Left forelimb (tissue), 1 donor: ENCODE measurements around the gene CETP.
"Not testable (repeated sequence)": the region's sequence is repeated elsewhere in the genome, so short reads cannot be mapped to it uniquely, and the experiment has no call there.

Source experiments
- DNase-seq: peaks from one replicate; pipeline ENCODE4 v3.0.0-alpha.2; 2018; ENCODE audit warnings: low spot score

The CETP gene

DNA sequence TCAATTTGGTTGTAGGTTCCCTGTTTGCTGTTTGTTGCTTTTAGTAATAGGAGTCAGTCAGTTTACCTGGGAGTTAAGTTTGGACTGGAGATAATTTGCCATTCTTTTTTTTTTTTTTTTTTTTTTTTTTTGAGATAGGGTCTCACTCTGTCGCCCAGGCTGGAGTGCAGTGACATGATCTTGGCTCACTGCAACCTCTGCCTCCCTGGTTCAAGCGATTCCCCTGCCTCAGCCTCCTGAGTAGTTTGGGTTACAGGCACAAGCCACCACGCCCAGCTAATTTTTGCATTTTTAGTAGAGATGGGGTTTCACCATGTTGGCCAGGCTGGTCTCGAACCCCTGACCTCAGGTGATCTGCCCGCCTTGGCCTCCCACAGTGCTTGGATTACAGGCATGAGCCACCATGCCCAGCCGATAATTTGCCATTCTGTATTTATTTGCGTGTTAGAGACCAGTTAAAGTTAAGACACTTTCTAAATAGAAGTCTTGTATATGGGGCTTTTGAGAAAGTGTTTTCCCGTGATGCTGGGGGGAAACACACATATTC lies 27.1 kb upstream of the CETP start:
- not testable (repeated sequence) for DNase-seq

DNA sequence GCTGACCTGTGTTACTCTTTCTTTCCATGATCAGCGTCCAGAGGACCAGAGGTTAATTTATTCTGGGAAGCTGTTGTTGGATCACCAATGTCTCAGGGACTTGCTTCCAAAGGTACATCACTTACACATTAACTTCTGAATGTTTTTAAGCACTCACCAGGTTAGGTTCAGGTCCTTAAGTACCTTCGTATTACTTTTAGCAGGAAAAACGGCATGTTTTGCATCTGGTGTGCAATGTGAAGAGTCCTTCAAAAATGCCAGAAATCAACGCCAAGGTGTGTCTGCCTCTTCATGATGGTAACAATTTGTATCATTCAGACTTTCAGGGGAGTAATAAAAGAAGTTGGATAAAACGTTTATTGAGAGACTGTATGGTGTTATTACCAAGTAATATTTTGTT lies 26.5 kb upstream of the CETP start:
- DNase-seq = no peak

DNA sequence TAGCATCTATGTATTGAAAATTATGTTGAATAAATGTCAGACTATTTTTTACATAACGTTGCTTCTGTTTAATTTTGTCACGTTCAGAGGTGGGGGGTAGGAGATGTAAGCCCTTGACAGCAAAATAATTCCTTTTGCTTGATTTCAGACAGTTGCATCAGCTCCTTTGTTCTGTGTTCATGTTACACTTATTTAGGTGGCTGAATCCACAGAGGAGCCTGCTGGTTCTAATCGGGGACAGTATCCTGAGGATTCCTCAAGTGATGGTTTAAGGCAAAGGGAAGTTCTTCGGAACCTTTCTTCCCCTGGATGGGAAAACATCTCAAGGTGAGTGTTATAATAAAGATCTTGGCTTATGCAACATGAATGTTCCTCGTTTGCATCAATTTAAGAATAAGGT lies 25.3 kb upstream of the CETP start:
- DNase-seq = no peak

DNA sequence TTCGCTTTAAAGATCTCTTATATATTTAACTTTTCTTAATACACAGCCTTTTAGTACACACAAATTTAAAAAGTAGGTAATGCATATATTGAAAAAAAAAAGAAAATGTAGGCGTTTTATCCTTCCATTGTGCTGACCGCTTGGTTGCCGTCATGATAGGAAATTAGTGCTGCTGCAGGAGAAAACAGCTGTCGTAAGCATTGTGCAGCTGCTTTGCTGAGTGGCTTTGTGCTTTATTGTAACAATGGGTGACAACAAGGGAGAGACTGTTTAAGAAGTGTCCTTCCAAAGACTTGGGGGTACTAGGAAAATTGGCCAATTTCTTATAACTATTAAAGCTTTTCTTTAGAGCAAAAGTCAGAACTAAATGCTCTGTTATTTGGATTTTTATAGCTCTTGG lies 24.8 kb upstream of the CETP start:
- DNase-seq = no peak

DNA sequence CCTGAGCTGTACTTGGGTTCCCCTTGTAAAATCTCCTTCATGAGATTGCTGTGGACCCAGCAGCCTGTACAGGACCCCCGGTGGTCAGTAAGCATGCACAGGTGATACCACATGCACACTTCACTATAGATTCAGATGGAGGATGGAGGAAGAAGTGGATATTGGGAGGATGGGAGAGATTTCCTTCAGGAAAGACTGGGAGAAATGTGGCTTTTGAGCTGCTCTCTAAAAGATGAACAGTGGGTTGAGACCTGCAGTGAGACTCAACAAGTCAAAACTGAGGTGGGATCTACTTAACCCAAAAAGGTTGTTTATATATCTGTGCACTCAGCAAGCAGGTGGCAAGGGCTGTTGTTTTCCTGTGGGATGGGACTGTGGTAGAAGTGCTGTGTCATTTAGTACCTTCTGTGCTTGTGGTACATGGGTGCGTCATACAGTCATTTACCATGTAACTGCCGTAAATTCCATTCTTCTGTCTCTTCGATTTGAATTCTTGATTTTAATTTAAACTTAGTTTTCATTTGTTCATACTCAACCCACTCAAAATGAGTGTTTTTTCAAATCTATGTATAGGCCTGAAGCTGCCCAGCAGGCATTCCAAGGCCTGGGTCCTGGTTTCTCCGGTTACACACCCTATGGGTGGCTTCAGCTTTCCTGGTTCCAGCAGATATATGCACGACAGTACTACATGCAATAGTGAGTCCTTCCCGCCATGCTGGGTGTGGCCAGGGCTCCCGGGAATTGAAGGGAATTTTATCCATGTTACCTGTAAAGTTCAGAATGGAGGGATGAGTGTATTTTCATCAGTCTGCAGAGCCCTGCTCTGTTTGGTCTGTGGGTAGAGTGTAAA lies 22.9 kb upstream of the CETP start:
- no peak for DNase-seq

DNA sequence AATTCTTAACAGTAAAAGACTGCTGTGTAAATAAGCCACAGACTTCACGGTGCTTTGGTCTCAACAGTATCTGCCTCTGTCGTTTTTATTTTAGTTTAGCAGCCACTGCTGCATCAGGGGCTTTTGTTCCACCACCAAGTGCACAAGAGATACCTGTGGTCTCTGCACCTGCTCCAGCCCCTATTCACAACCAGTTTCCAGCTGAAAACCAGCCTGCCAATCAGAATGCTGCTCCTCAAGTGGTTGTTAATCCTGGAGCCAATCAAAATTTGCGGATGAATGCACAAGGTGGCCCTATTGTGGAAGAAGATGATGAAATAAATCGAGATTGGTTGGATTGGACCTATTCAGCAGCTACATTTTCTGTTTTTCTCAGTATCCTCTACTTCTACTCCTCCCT lies 21.9 kb upstream of the CETP start:
- DNase-seq = no peak

DNA sequence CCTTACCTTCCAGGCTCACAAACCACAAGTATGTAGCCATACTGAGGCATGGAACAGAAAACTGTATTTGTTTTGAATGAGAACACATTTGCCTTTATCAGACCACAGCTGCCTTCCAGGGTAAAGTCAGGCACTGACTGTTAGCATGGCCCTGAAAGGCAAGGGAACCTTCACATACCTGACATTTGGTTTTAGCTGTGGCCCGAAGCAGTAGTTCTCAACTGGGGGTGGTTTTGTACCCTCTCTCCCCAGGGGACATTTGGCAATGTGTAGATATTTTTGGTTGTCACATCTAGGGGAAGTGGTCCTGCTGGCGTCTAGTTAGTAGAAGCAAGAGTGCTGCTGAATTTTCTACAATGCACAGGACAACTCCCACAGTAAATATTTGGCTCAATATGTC lies 20.7 kb upstream of the CETP start:
- no peak for DNase-seq

DNA sequence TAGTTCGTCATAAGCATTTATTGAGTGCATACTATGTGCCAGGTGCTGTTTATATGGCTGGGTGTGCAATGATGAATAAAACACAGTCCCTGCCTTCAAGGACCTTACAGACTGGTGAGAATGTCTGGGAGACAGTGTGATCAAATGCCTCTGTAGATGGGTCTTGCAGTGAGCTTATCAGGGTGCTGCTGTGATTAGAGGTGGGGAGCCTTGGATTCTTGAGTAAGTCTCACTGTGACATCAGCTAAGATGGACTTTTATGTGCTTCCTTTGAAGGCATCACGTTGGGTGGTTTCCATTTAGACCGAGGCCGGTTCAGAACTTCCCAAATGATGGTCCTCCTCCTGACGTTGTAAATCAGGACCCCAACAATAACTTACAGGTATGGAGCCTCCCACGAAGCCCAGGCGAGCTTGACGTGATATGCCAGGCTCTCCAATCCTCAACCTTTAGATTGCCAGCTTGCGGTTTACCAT lies 19.9 kb upstream of the CETP start:
- DNase-seq = no peak

DNA sequence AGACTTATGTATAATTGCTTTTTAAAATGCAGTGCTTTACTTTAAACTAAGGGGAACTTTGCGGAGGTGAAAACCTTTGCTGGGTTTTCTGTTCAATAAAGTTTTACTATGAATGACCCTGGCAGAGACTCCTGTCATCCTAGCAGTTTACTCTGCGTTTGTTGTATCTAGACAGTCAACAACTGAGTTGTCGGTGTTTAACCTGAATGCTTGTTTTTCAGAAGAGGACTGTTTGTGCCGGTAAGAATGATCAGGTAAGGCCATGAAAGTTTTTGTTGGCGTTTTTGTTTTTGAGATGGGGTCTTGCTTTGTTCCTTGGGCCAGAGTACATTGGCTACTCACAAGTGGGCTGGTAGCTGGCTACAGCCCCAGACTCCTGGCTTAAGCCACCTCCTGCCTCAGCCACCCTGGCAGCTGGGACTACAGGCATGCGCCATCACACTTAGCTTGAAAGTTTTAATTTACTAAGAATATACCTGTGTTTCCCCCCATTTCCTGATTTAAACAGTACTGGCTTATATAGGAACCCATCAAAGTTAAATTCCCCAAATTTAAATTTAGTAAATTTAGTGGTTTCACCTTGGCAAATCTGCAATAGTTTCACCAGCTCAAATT lies 17.9 kb upstream of the CETP start:
- no peak for DNase-seq

DNA sequence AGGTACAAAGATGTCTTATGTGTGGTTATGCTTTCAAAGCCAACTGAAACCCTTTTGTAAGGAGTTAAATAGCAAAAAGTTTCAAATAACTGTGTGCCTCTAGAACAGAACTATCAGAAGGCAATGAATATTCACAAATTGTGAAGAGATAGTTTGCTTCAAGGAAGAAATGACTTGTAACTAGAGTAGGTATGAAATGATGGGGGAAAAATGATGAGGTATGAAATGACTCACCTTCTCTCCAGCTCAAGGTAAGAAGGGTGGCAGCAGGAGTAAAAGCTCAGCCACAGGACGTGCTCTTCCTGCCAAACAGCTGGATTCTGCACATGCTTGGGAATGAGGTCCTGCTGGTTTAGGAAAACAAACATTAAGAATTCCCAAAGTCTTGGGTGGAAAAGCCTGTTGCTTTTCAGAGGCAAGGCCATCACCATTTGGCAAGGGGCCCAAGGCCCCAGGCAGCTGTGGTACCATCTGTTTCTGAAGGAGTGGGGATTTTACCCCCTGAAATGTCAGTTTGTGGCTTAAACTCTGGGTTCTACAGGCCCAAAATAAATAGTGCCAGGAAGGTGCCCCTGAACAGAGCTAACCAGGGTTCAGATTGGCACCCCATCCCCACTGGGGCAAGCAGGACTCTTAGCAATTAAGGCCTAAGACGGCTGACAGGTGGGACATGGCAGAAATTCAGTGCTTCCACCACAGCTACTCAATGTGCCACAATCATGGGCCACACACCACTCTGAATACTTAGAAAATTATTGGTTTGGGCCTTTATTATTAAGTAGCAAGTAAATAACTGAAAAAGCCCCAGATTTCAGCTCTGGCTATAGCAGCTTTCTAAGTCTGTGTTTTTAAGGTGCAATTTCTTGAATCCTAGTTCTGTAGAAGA lies 16.6 kb upstream of the CETP start:
- no peak for DNase-seq

DNA sequence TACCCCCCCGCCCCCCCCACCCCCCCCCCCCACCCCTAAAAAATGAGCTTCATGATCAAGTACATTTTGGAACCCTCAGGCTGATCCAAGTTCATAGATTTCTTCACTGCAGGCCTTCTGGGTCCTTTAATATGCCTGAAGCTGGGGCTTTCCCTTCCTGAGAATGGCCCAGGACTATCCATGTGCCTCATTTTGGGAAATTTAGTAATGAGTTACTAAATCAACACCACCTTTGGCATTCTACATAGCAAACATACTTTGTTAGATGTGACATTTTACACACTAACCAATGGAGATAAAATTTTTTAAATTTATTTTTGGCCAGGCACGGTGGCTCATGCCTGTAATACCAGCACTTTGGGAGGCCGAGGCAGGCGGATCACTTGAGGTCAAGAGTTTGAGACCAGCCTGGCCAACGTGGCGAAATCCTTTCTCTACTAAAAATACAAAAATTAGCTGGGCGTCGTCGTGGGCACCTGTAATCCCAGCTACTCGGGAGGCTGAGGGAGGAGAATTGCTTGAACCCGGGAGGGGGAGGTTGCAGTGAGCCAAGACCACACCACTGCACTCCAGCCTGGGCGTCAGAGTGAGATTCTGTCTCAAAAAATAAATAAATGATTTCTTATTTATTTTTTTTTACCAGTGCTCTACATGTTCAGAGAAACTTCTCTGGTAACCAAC lies 15.8 kb upstream of the CETP start:
- no peak for DNase-seq

DNA sequence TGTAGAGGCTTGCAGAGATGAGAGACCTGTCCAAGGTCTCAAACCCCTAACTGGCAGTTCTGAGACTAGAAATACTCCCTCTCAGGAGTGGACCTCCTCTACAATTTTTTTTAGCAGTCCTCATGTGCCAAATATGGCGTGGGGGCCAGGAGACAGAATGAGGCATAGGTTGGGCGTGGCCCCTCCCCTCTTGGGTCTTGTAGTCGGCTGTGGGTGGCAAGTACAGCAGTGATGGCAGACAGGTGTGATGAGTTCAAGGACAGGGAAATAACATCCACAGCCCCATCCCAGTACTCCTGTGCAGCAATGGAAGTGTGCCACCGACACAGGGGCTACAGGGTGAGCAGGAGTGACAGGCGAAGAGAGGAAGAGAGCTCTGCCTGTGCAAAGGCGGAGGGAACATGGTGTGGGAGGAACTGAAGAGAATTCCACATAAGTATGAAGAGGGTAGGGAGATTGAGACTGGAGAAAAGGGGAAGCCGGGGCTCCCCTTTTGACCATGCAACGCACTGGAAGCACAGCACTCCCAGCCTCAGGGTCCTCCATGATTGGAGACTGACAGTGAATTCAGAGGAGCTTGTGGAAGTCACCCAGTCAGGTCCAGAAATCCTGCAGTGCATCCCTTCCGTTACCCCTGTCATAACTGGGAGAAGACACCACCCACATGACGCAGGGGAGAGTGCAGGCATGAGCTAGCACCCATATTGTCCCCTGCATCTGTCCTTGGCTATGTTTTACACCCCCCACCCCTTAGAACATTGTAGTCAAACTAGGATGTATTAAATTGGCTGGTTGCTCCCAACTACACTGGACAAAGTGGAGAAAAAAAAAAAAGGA lies 14.8 kb upstream of the CETP start:
- DNase-seq = no peak

DNA sequence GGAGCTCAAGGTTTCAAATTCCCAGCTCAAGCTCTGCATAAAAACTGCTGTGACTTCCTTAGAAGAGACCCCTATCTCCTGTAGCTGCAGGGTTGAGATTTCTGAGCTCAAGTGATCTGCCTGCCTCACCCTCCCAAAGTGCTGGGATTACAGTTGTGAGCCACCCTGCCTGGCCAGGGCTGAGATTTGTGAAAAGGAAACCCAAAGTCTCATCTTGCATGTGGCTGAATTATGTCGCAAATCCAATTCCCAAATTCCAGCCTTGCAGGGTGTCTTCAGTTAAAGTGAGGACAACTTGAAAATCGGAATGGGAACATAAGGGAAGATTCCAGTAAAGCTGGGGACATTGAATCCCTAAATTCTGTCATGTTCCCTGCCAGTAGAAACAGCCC lies 14.2 kb upstream of the CETP start:
- no peak for DNase-seq

DNA sequence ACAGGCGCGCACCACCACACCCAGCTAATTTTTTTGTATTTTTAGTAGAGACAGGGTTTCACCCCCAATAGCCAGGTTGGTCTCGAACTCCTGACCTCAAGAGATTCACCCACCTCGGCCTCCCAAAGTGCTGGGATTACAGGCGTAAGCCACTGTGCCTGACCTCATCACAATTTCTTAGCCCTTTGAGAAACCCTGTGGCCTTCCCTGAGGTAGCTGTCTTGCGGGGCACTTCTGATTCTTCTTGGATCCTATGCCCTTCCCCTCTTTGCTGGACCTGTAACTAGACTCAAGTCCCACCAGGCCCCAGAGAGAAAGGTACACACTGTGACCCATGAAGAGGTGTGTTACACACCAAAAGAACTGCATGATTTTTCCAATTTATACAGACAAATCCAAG lies 13.5 kb upstream of the CETP start:
- no peak for DNase-seq

DNA sequence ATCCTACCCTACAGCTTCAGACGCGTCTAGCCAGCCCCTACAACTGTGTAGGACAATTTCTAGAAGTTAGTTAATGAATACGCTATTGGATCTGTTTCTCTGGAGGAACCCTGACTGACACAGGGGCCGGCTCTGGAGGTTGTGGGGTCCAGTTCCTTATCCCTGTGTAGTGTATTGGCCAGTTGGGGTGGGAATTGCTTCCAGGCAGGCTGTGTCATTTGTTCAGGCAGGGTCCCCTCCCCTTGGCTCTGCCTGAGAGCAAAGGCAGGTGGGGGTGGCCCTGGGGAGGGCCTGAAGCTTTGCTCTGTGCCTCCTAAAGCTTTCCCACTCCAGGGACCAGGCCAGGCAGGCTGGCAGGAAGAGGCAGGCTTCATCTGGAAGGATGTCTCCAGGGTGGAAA lies 11.7 kb upstream of the CETP start:
- no peak for DNase-seq

DNA sequence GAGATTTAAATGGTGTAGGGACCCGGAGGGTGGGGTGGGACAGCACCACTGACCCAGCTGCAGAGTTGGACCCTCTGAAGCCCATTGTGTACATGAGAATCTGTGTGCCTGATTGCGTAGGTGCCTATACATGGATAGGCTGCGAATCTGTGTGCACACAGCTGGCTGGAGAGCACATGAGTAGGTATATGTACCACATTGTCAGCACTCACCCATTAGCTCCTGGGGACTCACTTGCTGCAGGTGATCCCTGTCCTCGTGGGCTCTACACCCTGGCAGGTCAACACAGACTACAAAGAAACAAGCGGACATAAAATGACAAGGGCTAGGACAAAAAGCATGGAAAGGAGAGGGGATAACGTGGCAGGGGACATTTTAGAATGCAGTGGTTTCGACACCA lies 11.3 kb upstream of the CETP start:
- no peak for DNase-seq

DNA sequence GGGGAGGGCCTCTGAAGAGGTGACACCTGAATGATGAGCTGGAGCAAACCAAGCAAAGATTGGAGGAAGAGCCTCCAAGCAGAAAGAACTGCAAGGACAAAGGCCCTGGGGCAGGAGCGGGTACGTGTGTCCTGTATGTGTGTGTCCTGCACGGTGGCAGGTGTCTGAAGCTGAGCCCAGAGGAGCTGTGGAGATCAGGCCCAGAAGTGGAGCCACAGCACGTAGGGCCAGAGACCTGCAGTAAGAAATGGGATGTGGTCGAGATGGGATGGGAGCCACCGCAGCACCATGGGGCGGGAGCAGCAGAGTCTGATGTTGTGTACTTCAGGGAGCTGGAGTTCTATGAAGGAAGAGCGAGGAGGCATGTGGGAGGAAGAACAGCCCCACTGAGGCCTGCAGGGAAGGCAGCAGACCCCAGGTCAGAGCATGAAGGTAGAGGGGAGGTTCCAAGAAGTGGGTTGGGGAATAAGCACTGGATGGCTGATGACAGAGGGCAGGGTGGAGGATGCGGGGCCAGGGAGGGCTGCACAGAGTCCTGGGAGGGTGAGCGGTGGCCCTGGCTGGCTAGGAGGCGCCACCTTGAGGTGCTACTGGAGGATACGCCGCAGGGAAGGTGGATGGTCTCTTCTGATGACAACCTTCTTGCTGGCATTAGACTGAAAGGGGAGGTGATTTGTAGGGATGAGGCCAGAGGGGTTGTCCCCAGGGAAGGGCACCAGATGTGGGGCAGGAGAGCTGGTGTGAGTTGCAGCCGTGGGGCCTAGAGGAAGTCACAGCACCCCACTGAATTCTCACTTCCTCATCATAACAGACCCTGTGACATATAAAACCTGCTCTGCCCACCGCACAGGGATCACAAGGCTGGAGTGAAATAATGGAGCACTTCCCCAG lies 10.6 kb upstream of the CETP start:
- DNase-seq = no peak

DNA sequence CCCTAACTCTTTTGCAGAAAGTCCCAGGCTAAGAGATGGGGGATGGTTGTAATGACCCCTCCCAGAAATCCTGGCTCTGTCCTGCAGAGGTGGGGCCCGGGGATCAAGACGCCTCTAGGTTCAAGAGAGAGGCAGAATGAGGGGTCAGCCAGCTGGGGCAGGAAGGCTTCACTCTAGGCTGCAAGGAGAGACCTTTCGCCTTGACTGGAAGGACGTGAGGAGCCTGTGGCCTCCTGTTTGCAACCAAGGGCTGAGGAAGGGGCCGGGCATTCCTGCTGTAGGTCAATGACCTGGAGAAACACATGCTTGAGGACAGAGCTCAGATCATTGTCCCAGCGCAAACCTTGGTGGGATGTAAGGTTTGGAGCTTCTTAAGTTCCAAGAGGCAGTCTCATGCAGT lies 8.7 kb upstream of the CETP start:
- DNase-seq = no peak

DNA sequence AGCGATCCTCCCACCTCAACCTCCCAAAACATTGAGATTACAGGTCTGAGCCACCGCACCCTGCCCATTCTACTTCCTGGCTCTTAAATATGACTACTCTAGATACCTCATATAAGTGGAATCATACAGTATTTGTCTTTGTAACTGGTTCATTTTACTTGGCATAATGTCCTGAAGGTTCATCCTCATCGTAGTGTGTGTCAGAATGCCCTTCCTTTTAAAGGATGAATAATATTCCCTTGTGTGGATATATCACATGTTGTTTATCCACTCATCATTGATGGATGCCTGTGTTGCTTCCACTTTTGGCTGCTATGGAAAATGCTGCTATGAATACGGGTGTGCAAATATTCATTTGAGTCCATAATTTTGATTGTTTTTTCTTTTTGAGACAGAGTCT lies 5.7 kb upstream of the CETP start:
- no peak for DNase-seq

DNA sequence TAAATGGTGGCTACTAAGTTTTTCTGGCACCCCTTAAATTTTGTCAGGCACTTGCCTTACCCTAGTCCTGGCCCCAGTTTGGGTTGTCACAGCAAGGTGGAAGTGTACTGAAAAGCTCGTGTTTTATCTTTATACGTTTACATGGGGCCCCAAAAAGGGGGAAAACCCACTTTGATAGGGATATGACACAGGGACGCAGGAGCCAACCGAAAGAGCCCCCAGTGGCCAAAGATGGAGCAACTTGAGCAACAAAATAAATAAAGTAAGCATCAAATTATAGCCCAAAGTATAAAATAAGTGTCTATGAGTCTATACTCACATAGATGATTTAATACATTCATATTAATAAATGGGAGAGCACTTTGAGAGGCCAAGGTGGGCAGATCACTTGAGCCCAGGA lies 5.0 kb upstream of the CETP start:
- DNase-seq = no peak
